ENCODE results near the gene MAP3K2.
"Not testable (repeated sequence)": the region's sequence is repeated elsewhere in the genome, so short reads cannot be mapped to it uniquely, and the experiment has no call there.

The MAP3K2 gene

GRCh38 chr2:127358971-127359370, 28.8 kb downstream of the MAP3K2 start:
- no peak for DNase-seq (ENCODE audit: low read depth in 1 of 2, low spot score in 1 of 2)
- in situ Hi-C loops (cut with HindIII; ENCODE audit: low pct_unique_long_range_greater_than_20kb, low sequenced_read_pairs) = no loop called here
- no peak for TF ChIP-seq JUND (IDR thresholded peaks at IDR 0.05; ENCODE audit: low read depth)

DNA sequence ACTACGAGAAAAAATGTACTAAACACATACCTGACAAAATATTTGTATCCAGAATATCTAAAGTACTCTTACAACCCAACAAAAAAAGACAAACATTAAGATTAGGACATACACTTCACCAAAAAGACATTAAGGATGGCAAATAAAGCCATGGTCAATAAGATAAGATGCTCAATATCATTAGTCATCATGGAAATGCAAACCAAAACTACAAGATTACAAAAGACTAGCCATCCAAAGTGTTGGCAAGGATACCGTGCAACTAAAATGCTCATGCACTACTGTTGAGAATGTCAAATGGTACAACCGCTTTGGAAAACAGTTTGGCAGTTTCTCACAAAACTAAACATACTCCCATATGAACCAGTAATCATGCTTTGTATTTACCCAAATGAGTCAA, 29.7 kb downstream of the MAP3K2 start:
- in situ Hi-C loops (cut with HindIII; ENCODE audit: low pct_unique_long_range_greater_than_20kb, low sequenced_read_pairs) = no loop called here
- TF ChIP-seq JUND (IDR thresholded peaks at IDR 0.05; ENCODE audit: low read depth) = no peak
- peak in 1 of 2 experiments; percentile 2 for DNase-seq (ENCODE audit: low read depth in 1 of 2, low spot score in 1 of 2)

DNA sequence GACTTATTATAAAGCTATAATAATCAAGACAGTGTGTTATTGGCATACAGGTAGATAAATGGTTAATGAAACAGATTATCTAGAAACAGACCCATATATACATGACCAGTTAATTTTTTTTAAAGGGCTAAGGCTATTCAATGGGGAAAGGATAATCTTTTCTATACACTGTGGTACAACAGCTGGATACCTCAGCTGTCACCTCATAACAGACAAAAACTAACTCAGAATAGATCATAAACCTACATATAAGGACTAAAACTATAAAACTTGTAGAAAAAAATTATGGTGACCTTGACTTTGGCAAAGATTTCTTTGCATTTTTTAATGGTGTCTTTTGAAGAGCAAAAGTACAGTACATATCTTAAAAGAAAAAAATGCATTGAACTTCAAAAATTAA, 30.2 kb downstream of the MAP3K2 start:
- no peak for DNase-seq (ENCODE audit: low read depth in 1 of 2, low spot score in 1 of 2)
- in situ Hi-C loops (cut with HindIII; ENCODE audit: low pct_unique_long_range_greater_than_20kb, low sequenced_read_pairs) = no loop called here
- no peak for TF ChIP-seq JUND (IDR thresholded peaks at IDR 0.05; ENCODE audit: low read depth)

DNA sequence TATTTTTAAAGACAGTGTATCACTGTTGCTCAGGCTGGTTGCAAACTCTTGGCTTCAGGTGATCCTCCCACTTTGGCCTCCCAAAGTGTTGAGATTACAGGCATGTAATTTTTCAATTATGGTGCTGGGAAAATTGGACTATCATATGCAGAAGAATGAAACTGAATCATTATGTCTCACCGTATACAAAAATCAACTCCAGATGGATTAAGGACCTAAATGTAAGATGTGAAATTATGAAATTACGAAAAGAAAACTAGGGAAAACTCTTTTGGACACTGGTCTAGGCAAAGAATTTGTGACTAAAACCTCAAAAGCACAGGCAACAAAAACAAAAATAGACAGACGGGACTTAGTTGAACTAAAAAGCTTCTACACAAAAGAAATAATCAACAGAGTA, 31.2 kb downstream of the MAP3K2 start:
- in situ Hi-C loops (cut with HindIII; ENCODE audit: low pct_unique_long_range_greater_than_20kb, low sequenced_read_pairs) = no loop called here
- DNase-seq (ENCODE audit: low read depth in 1 of 2, low spot score in 1 of 2) = no peak
- TF ChIP-seq JUND (IDR thresholded peaks at IDR 0.05; ENCODE audit: low read depth) = no peak

GRCh38 chr2:127355407-127356008, 32.3 kb downstream of the MAP3K2 start:
- DNase-seq (ENCODE audit: low read depth in 1 of 2, low spot score in 1 of 2) = peak in 1 of 2 experiments; percentile 39
- TF ChIP-seq JUND (IDR thresholded peaks at IDR 0.05; ENCODE audit: low read depth) = no peak
- in situ Hi-C loops (cut with HindIII; ENCODE audit: low pct_unique_long_range_greater_than_20kb, low sequenced_read_pairs) = no loop called here

DNA sequence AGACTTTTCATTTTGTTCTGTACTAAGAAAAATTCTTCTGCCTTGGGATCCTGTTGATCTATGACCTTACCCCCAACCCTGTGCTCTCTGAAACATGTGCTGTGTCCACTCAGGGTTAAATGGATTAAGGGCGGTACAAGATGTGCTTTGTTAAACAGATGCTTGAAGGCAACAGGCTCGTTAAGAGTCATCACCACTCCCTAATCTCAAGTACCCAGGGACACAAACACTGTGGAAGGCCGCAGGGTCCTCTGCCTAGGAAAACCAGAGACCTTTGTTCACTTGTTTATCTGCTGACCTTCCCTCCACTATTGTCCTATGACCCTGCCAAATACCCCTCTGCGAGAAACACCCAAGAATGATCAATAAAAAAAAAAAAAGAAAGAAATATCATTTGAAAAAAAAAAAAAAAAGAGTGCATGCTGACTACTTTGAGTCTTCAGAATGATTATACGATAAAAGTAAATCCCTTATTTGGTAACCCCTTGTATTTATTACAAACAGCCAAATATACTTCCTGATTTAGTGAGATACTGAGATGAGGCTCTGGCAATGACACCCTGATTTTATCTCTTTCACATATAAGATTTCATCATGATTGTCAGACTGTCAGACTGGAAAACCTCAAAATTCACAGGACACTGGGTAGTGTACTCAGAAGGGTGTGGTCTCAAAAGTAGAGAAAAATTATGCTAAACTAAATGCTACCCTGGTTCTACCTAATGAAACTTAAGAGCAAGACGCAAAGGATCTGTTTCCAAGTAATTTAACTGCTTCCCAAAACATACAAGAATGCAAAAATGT, 33.7 kb downstream of the MAP3K2 start:
- in situ Hi-C loops (cut with HindIII; ENCODE audit: low pct_unique_long_range_greater_than_20kb, low sequenced_read_pairs); DNase-seq (ENCODE audit: low read depth in 1 of 2, low spot score in 1 of 2): not testable (repeated sequence)

GRCh38 chr2:127353223-127353622, 34.6 kb downstream of the MAP3K2 start:
- DNase-seq (ENCODE audit: low read depth in 1 of 2, low spot score in 1 of 2); in situ Hi-C loops (cut with HindIII; ENCODE audit: low pct_unique_long_range_greater_than_20kb, low sequenced_read_pairs): not testable (repeated sequence)

DNA sequence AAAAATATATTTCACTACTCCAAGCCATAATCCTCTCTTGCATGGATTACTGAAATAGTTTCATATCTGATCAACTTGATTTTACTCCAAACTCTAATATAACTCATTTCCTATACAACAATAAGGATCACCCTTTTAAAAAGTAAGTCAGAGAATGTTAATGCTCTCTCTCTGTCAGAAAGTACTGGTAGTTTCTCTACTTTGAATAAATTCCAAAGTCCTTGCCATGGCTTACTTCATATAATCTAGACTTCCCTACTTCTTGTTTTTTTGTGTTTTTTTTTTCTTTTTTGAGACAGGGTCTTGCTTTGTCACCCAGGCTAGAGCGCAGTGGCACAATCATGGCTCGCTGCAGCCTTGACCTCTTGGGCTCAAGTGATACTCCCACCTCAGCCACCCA, 36.2 kb downstream of the MAP3K2 start:
- no peak for TF ChIP-seq JUND (IDR thresholded peaks at IDR 0.05; ENCODE audit: low read depth)
- DNase-seq (ENCODE audit: low read depth in 1 of 2, low spot score in 1 of 2) = no peak
- in situ Hi-C loops (cut with HindIII; ENCODE audit: low pct_unique_long_range_greater_than_20kb, low sequenced_read_pairs) = no loop called here

DNA sequence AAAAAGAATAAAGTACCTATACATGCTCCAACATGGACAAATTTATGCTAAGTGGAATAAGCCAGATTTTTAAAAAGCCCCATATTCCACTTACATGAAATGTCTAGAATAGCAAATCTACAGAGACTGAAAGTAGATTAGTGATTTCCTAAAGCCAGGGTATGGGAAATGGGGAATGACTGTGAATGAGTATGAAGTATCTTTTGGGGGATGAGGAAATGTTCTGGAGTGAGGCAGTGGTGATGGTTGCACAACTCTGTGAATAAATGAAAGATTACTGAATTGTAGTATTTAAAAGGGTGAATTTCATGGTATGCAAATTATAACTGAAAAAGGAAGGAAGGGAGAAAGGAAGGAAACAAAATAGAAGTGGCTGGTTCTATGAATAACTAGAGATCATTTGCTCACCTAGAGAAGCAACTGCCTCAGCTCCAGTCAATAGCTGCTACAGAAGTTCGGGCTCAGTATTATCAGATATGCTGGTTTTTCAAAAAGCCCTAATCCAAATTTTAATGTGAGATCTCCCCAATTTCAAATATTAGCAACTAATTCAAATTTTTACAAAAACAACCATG, 39.3 kb downstream of the MAP3K2 start:
- in situ Hi-C loops (cut with HindIII; ENCODE audit: low pct_unique_long_range_greater_than_20kb, low sequenced_read_pairs) = no loop called here
- no peak for DNase-seq (ENCODE audit: low read depth in 1 of 2, low spot score in 1 of 2)
- TF ChIP-seq JUND (IDR thresholded peaks at IDR 0.05; ENCODE audit: low read depth) = no peak

DNA sequence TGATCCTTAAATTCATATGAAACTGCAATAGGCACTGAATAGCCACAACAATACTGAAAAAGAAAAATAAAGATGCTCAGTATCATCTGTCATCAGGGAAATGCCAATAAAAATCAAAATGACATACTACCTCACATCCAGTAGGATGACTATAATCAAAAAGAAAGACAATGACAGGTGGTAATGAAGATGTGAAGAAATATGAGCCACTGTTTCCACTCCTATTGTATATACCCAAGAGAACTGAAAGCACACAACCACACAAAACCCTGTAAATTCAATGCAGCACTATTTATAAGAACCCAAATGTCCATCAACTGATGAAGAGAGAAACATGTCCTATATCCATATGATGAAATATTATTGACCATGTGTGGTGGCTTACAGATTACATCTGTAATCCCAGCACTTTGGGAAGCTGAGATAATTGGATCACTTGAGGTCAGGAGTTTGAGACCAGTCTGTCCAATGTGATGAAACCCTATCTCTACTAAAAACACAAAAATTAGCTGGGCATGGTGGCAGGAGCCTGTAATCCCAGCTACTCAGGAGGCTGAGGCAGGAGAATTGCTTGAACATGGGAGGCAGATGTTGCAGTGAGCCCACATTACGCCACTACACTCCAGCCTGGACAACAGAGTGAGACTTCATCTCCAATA, 39.9 kb downstream of the MAP3K2 start:
- no peak for TF ChIP-seq JUND (IDR thresholded peaks at IDR 0.05; ENCODE audit: low read depth)
- no peak for DNase-seq (ENCODE audit: low read depth in 1 of 2, low spot score in 1 of 2)
- in situ Hi-C loops (cut with HindIII; ENCODE audit: low pct_unique_long_range_greater_than_20kb, low sequenced_read_pairs) = no loop called here

DNA sequence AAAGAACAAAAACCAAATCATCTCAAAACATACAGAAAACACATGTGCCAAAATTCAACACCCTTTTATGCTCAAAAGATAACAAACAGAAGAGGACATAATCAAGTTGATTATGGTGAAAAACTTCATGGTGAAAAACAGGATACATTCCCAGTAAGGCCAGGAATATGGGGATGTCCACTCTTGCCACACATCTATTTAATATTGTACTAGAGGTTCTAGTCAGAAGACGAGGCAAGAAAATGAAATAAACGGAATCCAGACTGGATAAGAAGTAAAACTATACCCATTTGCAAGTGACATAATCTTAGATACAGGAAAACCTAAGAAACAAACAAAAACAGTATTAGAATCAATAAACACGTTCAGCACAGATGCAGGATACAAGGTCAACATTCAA, 40.8 kb downstream of the MAP3K2 start:
- in situ Hi-C loops (cut with HindIII; ENCODE audit: low pct_unique_long_range_greater_than_20kb, low sequenced_read_pairs) = no loop called here
- DNase-seq (ENCODE audit: low read depth in 1 of 2, low spot score in 1 of 2) = no peak
- TF ChIP-seq JUND (IDR thresholded peaks at IDR 0.05; ENCODE audit: low read depth) = no peak

DNA sequence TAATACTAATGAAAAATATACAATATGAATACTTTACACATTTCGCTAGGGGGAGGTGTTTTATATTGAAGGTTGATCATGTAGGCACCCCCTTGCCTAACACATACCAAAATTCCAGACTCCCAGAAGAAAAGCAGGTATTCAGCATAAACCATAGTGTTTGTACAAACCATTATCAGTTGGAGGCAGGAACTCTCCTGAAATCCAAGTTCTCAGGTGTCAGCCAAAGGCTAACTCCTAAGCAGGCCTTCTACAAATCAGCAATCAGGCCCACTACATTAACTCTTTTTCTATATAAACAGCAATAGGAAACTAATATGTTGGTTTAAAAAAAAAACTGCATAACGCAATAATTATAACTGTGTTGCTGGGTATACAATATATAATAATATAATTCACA, 44.5 kb downstream of the MAP3K2 start:
- in situ Hi-C loops (cut with HindIII; ENCODE audit: low pct_unique_long_range_greater_than_20kb, low sequenced_read_pairs) = no loop called here
- no peak for DNase-seq (ENCODE audit: low read depth in 1 of 2, low spot score in 1 of 2)

DNA sequence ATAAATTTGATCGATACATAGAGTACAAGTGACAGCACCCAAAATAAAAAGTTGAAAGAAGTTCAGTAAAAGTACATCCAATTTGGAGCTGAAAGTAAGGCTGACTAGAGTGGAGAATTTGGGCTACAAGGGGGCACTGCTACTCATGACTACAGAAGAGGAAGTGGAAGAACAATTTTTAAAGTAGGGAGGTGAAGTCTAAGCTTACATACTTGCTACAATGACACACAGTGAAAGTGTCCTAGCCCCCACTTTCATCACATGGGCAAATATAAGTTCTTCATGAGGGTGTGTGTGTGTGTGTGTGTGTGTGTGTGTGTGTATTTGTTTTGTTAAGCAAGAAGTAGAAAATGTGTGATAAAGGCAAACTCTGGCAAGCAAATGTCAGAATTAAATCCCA, 45.7 kb downstream of the MAP3K2 start:
- in situ Hi-C loops (cut with HindIII; ENCODE audit: low pct_unique_long_range_greater_than_20kb, low sequenced_read_pairs) = no loop called here
- DNase-seq (ENCODE audit: low read depth in 1 of 2, low spot score in 1 of 2) = no peak
- no peak for TF ChIP-seq JUND (IDR thresholded peaks at IDR 0.05; ENCODE audit: low read depth)

More for the DNA sequence above, 44.5 kb downstream of the MAP3K2 start:
- no peak for TF ChIP-seq JUND (IDR thresholded peaks at IDR 0.05; ENCODE audit: low read depth)

Measured in T47D (cell line).